HCT116 (cell line): ENCODE measurements around the gene ATP10B. TPM values are rescaled to one million over a fixed set of nuclear protein-coding genes. Genes with fewer than 3 reads are reported as not detected.

Source experiments
- ATAC-seq: fragments of 200-7000 bp; cut with Tn5 transposase; 2 replicates; pipeline ENCODE4 v1.9.1; 2020; ENCODE audit warnings: mild to moderate bottlenecking, moderate library complexity
- BruUV-seq: library from RNA; stranded (reverse); fragments of 400-500 nt; replicated peaks from 2 replicates; lab custom pipeline; 2021; lab: Mats Ljungman, UMichigan
- CTCF ChIA-PET: fragments of 300-600 bp; sonication (Branson Sonifier 250); formaldehyde crosslinking; loops from one replicate; lab custom pipeline; 2021; ENCODE audit warnings: antibody characterized with exemption; lab: Charles Lee
- POLR2A ChIA-PET: fragments of 300-600, 350-600 bp; sonication (Branson Sonifier 250); formaldehyde crosslinking; loops from one replicate; lab custom pipeline; 2021; ENCODE audit warnings: antibody characterized with exemption; lab: Charles Lee
- RAD21 ChIA-PET, 2 experiments: fragments of 300-600 bp; sonication (Branson Sonifier 250); formaldehyde crosslinking; loops; one replicate each; lab custom pipeline; 2023; ENCODE audit warnings: low total read pairs in 2 of 2; ENCODE audit not compliant: uncharacterized antibody in 2 of 2, unreplicated experiment in 2 of 2, low non-redundant PET in 1 of 2; lab: Charles Lee
- DNase-seq: peaks from one replicate; pipeline ENCODE4 v3.0.0-alpha.2; 2010; ENCODE audit warnings: low read depth, low spot score
- H2AFZ ChIP-seq: fragments of 200-600 bp; shearing (Covaris generic), sonication (generic); 2 replicates; pipeline ENCODE4 v1.6.1; 2017; ENCODE audit warnings: low read depth, mixed run types, mixed read lengths, antibody characterized with exemption, low read length; ENCODE audit not compliant: poor library complexity, severe bottlenecking
- H3K27ac ChIP-seq: 2 replicates; pipeline ENCODE4 v1.5.1; 2012; ENCODE audit warnings: low read depth, low read length
- H3K27me3 ChIP-seq: fragments of 200-600 bp; sonication (generic); 2 replicates; pipeline ENCODE4 v1.6.1; 2016; ENCODE audit warnings: mixed run types, low read length, mixed read lengths; ENCODE audit not compliant: insufficient read depth
- H3K36me3 ChIP-seq, 2 experiments: fragments of 200-500 bp in 1 of 2; fragments of 200-600 bp in 1 of 2; sonication (Bioruptor generic) in 1 of 2; sonication (generic) in 1 of 2; 2 replicates each; pipeline versions ENCODE4 v1.5.1 to v1.6.1; 2014 to 2016; ENCODE audit warnings: low read length in 2 of 2, inconsistent platforms in 1 of 2, mixed read lengths in 1 of 2, mixed run types in 1 of 2; ENCODE audit not compliant: insufficient read depth in 2 of 2, control insufficient read depth in 1 of 2
- H3K4me1 ChIP-seq, 2 experiments: fragments of 200-600 bp in 1 of 2; sonication (generic) in 1 of 2; 2 replicates each; pipeline versions ENCODE4 v1.5.1 to v1.6.1; 2012 to 2017; ENCODE audit warnings: low read length in 2 of 2, inconsistent platforms in 1 of 2, mild to moderate bottlenecking in 1 of 2, mixed read lengths in 1 of 2, mixed run types in 1 of 2, moderate library complexity in 1 of 2; ENCODE audit not compliant: insufficient read depth in 2 of 2, control insufficient read depth in 1 of 2
- H3K4me2 ChIP-seq: fragments of 200-600 bp; sonication (generic); 2 replicates; pipeline ENCODE4 v1.6.1; 2017; ENCODE audit warnings: mixed run types, low read length, mixed read lengths
- H3K4me3 ChIP-seq, 2 experiments: fragments of 200-600 bp in 1 of 2; sonication (generic) in 1 of 2; replicated peaks in 1 of 2; 2 replicates each; pipeline ENCODE4 v1.5.1; 2011 to 2016; ENCODE audit warnings: low read length in 2 of 2, control low read depth in 1 of 2, low read depth in 1 of 2, mild to moderate bottlenecking in 1 of 2, mixed read lengths in 1 of 2, mixed run types in 1 of 2
- H3K79me2 ChIP-seq: fragments of 200-600 bp; sonication (generic); 2 replicates; pipeline ENCODE4 v1.6.1; 2017; ENCODE audit warnings: mild to moderate bottlenecking, mixed run types, low read length, moderate library complexity, mixed read lengths; ENCODE audit not compliant: insufficient read depth
- H3K9ac ChIP-seq: fragments of 200-600 bp; sonication (generic); 2 replicates; pipeline ENCODE4 v1.6.1; 2016; ENCODE audit warnings: low read length, mixed read lengths
- H3K9me2 ChIP-seq: fragments of 200-600 bp; sonication (generic), shearing (Covaris generic); 2 replicates; pipeline ENCODE4 v1.6.1; 2017; ENCODE audit warnings: mixed run types, mild to moderate bottlenecking, moderate library complexity; ENCODE audit not compliant: insufficient read depth
- H3K9me3 ChIP-seq, 2 experiments: fragments of 200-500 bp in 1 of 2; fragments of 200-600 bp in 1 of 2; sonication (Bioruptor generic) in 1 of 2; sonication (generic) in 1 of 2; 2 replicates each; pipeline ENCODE4 v1.6.1; 2014 to 2017; ENCODE audit warnings: low read length in 2 of 2, mixed read lengths in 2 of 2, inconsistent platforms in 1 of 2, low read depth in 1 of 2, mild to moderate bottlenecking in 1 of 2, mixed run types in 1 of 2, moderate library complexity in 1 of 2; ENCODE audit not compliant: control insufficient read depth in 1 of 2, insufficient read depth in 1 of 2
- H4K20me1 ChIP-seq: fragments of 200-600 bp; sonication (generic), shearing (Covaris generic); 2 replicates; pipeline ENCODE4 v1.6.1; 2017; ENCODE audit warnings: mixed run types, mild to moderate bottlenecking, moderate library complexity; ENCODE audit not compliant: insufficient read depth
- ATF3 ChIP-seq: IDR thresholded peaks from 2 replicates; pipeline ENCODE4 v1.6.1; 2012
- CEBPB ChIP-seq: IDR thresholded peaks from 2 replicates; pipeline ENCODE4 v1.6.1; 2012; ENCODE audit warnings: low read depth
- EGR1 ChIP-seq: IDR thresholded peaks from 2 replicates; pipeline ENCODE4 v1.6.1; 2012; ENCODE audit warnings: low read depth
- EZH2phosphoT487 ChIP-seq: fragments of 200-600 bp; IDR thresholded peaks from 2 replicates; pipeline ENCODE4 v1.6.1; 2018; ENCODE audit warnings: antibody characterized with exemption, borderline replicate concordance
- MAX ChIP-seq: IDR thresholded peaks from 2 replicates; pipeline ENCODE4 v1.6.1; 2012
- POLR2AphosphoS5 ChIP-seq: IDR thresholded peaks from 2 replicates; pipeline ENCODE4 v1.6.1; 2011; ENCODE audit warnings: mild to moderate bottlenecking, low read depth, low read length, moderate library complexity
- RAD21 ChIP-seq: IDR thresholded peaks from 2 replicates; pipeline ENCODE4 v1.6.1; 2012; ENCODE audit warnings: low read depth, mild to moderate bottlenecking
- ZBTB33 ChIP-seq: IDR thresholded peaks from 2 replicates; pipeline ENCODE4 v1.6.1; 2011; ENCODE audit warnings: mild to moderate bottlenecking, low read length, moderate library complexity; ENCODE audit not compliant: insufficient replicate concordance; ENCODE audit errors: extremely low read depth
- intact Hi-C: fragments of 100-400 bp; cut with micrococcal nuclease; formaldehyde crosslinking; loops from 2 replicates; pipeline ENCODE4 v1.10.0; 2022
- total RNA-seq: library from RNA; stranded (reverse); gene quantifications from one replicate; pipeline ENCODE4 v1.2.1, GENCODE V29; 2021; ENCODE audit not compliant: unreplicated experiment

The ATP10B gene
- total RNA-seq, 1 experiment from 2014 or later, result 0.07 TPM

GRCh38 chr5:160668356-160668755, 183.7 kb downstream of the ATP10B start (continued):
- TF ChIP-seq EGR1 (no peak), POLR2AphosphoS5 (no peak)

GRCh38 chr5:160667160-160667559, 184.9 kb downstream of the ATP10B start:
- POLR2A ChIA-PET, result no interaction called here
- no peak overlapping the region for H3K4me3 ChIP-seq
- DNase-seq (no peak), ATAC-seq (no peak)
- H3K27ac ChIP-seq, result no peak overlapping the region
- RAD21 ChIA-PET, result no interaction called here
- CTCF ChIA-PET, result no interaction called here
- H2AFZ ChIP-seq, result no peak overlapping the region
- TF ChIP-seq ATF3, result no peak
- TF ChIP-seq RAD21, result no peak
- TF ChIP-seq CEBPB, result no peak
- TF ChIP-seq EZH2phosphoT487, result no peak
- TF ChIP-seq ZBTB33, result no peak
- TF ChIP-seq MAX, result no peak
- no peaks in the 10 kb centered on the region for H3K36me3 ChIP-seq
- H3K4me2 ChIP-seq, result no peak overlapping the region
- H4K20me1 ChIP-seq, result no peaks in the 10 kb centered on the region
- no peaks in the 10 kb centered on the region for H3K79me2 ChIP-seq
- H3K27me3 ChIP-seq, result no peaks in the 10 kb centered on the region
- no peaks in the 10 kb centered on the region for H3K4me1 ChIP-seq
- H3K9me2 ChIP-seq, result no peaks in the 10 kb centered on the region
- H3K9ac ChIP-seq, result no peak overlapping the region
- intact Hi-C loops, result no loop called here
- no peaks in the 10 kb centered on the region for H3K9me3 ChIP-seq
- no TSS peak for BruUV-seq
